K562 treated with DMSO at 1 percent for 24 hours (cell line): ENCODE data around the gene RERG. TPM values are rescaled to one million over a fixed set of nuclear protein-coding genes. Genes with fewer than 3 reads are reported as not detected.

Source experiments
- total RNA-seq: library from RNA; unstranded; fragments of 300-600 nt; gene quantifications from 2 replicates; pipeline ENCODE4 v1.2.3, GENCODE V29; 2022; ENCODE audit warnings: low read depth; ENCODE audit not compliant: insufficient read depth

The RERG gene, protein sequence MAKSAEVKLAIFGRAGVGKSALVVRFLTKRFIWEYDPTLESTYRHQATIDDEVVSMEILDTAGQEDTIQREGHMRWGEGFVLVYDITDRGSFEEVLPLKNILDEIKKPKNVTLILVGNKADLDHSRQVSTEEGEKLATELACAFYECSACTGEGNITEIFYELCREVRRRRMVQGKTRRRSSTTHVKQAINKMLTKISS
- total RNA-seq = 10.6 and 10.9 TPM in 2 replicates

DNA sequence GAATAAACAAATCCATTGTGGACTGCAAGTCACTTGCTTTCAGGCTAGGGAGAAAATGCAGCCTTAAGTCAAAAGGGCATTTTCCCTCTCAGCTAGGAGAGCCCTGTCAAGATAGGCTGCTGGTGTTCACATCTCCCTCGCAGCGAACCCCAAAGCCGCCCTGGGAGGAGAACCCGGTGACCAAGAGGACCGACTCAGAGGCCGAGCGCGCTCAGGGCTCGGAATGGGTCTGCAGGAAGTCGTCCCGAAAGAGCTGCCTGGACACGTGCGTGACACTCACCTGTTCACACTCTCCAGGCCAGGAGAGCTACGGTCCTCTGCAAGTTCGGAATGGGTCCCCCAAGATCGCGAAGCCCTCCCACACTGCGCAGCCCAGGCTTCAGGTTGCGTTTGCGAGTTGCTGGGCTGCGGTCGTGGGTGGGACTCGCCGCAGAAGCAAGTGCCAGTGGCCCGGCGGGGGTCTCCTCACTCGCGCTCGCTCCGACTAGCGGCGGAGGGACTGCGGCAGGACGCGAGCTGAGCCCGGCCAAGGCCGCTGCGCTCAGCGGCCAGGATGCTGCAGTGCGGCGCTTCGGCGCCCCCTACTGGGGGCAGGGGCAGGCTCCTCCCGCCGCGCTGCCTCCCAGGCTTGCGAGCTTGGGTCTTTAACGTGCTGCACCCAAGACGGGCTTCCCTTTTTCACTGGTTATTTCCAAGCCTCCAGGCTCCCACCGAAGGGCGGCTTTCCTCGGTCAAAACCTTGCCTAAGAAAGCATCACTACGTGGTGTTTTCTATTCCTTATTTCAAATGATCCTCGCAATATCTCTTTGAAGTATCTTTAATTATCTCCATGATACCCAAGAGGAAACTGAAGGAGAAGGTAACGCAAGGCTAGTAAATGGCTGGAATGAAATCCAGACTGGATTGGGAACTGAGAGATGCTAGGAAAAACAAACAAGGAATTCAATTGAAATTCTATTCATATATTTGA, at the start of gene RERG:
RERG (minus strand) TSS at position 503 of the 971 bp plus-strand sequence. CDS start 3,928 bp downstream, outside the sequence.

Other genes starting within 250 kb of the RERG start
- not detected in 2 replicates for gene PDE6H, start 248.4 kb downstream of the RERG start, total RNA-seq
- not detected in 2 replicates for gene PTPRO, start 101.1 kb upstream of the RERG start, total RNA-seq